PC-3 (cell line): ENCODE measurements around the gene PRAMEF12. TPM values are rescaled to one million over a fixed set of nuclear protein-coding genes. Genes with fewer than 3 reads are reported as not detected.
"Not testable (repeated sequence)": the region's sequence is repeated elsewhere in the genome, so short reads cannot be mapped to it uniquely, and the experiment has no call there.

Experiments
- ATAC-seq: fragments of 200-7000 bp; cut with Tn5 transposase; 2 replicates; pipeline ENCODE4 v1.9.1; 2020; ENCODE audit warnings: mild to moderate bottlenecking, moderate library complexity
- BruUV-seq: library from RNA; stranded (reverse); fragments of 400-500 nt; replicated peaks from 2 replicates; lab custom pipeline; 2021; lab: Mats Ljungman, UMichigan
- CTCF ChIA-PET: fragments of 300-600 bp; sonication (Branson Sonifier 250); formaldehyde crosslinking; loops from one replicate; lab custom pipeline; 2022; ENCODE audit warnings: antibody characterized with exemption; lab: Charles Lee
- POLR2A ChIA-PET: fragments of 300-600 bp; sonication (Branson Sonifier 250); formaldehyde crosslinking; loops from one replicate; lab custom pipeline; 2022; ENCODE audit warnings: antibody characterized with exemption; ENCODE audit not compliant: unreplicated experiment; lab: Charles Lee
- DNase-seq: peaks from one replicate; pipeline ENCODE4 v3.0.0-alpha.2; 2015
- H2AFZ ChIP-seq: fragments of 300-600 bp; sonication (generic); 2 replicates; pipeline ENCODE4 v1.6.0; 2016; ENCODE audit warnings: antibody characterized with exemption, low read length
- H3F3A ChIP-seq: fragments of 300-600 bp; sonication (generic); one replicate; pipeline ENCODE4 v1.6.0; 2017; ENCODE audit warnings: antibody characterized with exemption, low read length, control low read depth, mild to moderate bottlenecking; ENCODE audit not compliant: unreplicated experiment
- H3K27ac ChIP-seq: fragments of 300-600 bp; sonication (generic); 2 replicates; pipeline ENCODE4 v1.5.1; 2016; ENCODE audit warnings: mild to moderate bottlenecking, low read length
- H3K27me3 ChIP-seq: fragments of 300-600 bp; sonication (generic); 2 replicates; pipeline ENCODE4 v1.6.1; 2016; ENCODE audit warnings: low read length, mixed read lengths
- H3K36me3 ChIP-seq: fragments of 300-600 bp; sonication (generic); 2 replicates; pipeline ENCODE4 v1.6.1; 2016; ENCODE audit warnings: low read depth, mixed run types, low read length, mixed read lengths
- H3K4me1 ChIP-seq: fragments of 300-600 bp; sonication (generic); 2 replicates; pipeline ENCODE4 v1.5.1; 2016; ENCODE audit warnings: low read length; ENCODE audit not compliant: insufficient read depth
- H3K4me2 ChIP-seq: fragments of 300-600 bp; sonication (generic); 2 replicates; pipeline ENCODE4 v1.6.0; 2016; ENCODE audit warnings: low read length
- H3K4me3 ChIP-seq: fragments of 300-600 bp; sonication (generic); 2 replicates; pipeline ENCODE4 v1.5.1; 2016; ENCODE audit warnings: mild to moderate bottlenecking, low read length, mixed read lengths
- H3K79me2 ChIP-seq: fragments of 300-600 bp; sonication (generic); 2 replicates; pipeline ENCODE4 v1.6.1; 2017; ENCODE audit warnings: low read length, mixed read lengths
- H3K9ac ChIP-seq: fragments of 300-600 bp; sonication (generic); 2 replicates; pipeline ENCODE4 v1.6.0; 2016; ENCODE audit warnings: mild to moderate bottlenecking, low read length
- H3K9me2 ChIP-seq: fragments of 300-600 bp; sonication (generic); replicated peaks from 2 replicates; pipeline ENCODE4 v1.6.1; 2016; ENCODE audit warnings: mixed run types, low read length, mixed read lengths
- H3K9me3 ChIP-seq: fragments of 300-600 bp; sonication (generic); 2 replicates; pipeline ENCODE4 v1.6.1; 2016; ENCODE audit warnings: low read length, mixed read lengths
- H4K20me1 ChIP-seq: fragments of 300-600 bp; sonication (generic); 2 replicates; pipeline ENCODE4 v1.6.1; 2016; ENCODE audit warnings: low read length, mixed read lengths
- EZH2 ChIP-seq: fragments of 300-600 bp; sonication (generic); IDR thresholded peaks from one replicate; pipeline ENCODE4 v1.6.1; 2017; ENCODE audit warnings: antibody characterized with exemption, mild to moderate bottlenecking, low read length; ENCODE audit not compliant: unreplicated experiment
- EZH2phosphoT487 ChIP-seq: fragments of 300-600 bp; sonication (generic); IDR thresholded peaks from 2 replicates; pipeline ENCODE4 v1.6.1; 2018; ENCODE audit warnings: mild to moderate bottlenecking, antibody characterized with exemption, low read length, borderline replicate concordance
- intact Hi-C: fragments of 100-400 bp; cut with micrococcal nuclease; formaldehyde crosslinking; loops from 2 replicates; pipeline ENCODE4 v1.9.0; 2023
- total RNA-seq: library from RNA; depleted of rRNA; stranded (reverse); fragments of >200 nt; gene quantifications from 2 replicates; pipeline ENCODE4 v1.2.3, GENCODE V29; 2014
- TF ChIP-seq, protein P1 (sequence below): fragments of 300-600 bp; sonication (generic); conservative IDR thresholded peaks from 2 replicates; pipeline ENCODE4 v1.5.1; 2017; ENCODE audit warnings: antibody characterized with exemption, low read depth, mild to moderate bottlenecking, low read length

The PRAMEF12 gene
- total RNA-seq, 1 experiment from 2014 or later = not detected

DNA sequence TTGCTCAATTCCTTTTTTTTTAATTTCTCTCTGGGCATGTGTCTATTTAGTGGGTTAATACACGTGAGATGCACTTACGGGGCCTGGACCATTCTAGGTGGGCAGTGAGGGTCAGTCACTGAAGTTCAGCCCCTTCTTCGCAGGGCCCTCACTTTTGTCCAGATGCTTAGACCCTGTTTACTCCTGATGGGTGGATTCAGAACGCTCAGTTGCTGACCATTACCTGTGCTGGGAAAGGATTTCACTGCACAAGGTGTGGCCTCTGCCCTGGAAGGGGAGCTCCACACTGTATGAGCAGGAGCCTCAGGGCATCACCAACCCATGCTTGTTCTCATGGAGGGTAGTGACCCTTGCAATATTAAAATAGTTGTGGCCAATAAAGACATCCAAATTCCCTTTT lies 4.5 kb downstream of the PRAMEF12 start:
- ChIA-PET CTCF (no interaction called here), POLR2A (no interaction called here)
- Histone ChIP-seq H3K27ac (no peak overlapping the region), H3K9me2 (no peaks in the 10 kb centered on the region), H3K27me3 (peaks cover 68% of the 10 kb centered on the region), H3K4me1 (no peaks in the 10 kb centered on the region), H3K36me3 (no peaks in the 10 kb centered on the region), H3K4me2 (no peak overlapping the region), H3K9me3 (no peaks in the 10 kb centered on the region), H3K9ac (no peak overlapping the region), H4K20me1 (no peaks in the 10 kb centered on the region), H3F3A (no peaks in the 10 kb centered on the region), H3K4me3 (no peak overlapping the region), H3K79me2 (no peaks in the 10 kb centered on the region), H2AFZ (no peak overlapping the region)
- ATAC-seq (no peak), DNase-seq (no peak)
- intact Hi-C loops = no loop called here
- BruUV-seq = no TSS peak
- TF ChIP-seq, protein P1, sequence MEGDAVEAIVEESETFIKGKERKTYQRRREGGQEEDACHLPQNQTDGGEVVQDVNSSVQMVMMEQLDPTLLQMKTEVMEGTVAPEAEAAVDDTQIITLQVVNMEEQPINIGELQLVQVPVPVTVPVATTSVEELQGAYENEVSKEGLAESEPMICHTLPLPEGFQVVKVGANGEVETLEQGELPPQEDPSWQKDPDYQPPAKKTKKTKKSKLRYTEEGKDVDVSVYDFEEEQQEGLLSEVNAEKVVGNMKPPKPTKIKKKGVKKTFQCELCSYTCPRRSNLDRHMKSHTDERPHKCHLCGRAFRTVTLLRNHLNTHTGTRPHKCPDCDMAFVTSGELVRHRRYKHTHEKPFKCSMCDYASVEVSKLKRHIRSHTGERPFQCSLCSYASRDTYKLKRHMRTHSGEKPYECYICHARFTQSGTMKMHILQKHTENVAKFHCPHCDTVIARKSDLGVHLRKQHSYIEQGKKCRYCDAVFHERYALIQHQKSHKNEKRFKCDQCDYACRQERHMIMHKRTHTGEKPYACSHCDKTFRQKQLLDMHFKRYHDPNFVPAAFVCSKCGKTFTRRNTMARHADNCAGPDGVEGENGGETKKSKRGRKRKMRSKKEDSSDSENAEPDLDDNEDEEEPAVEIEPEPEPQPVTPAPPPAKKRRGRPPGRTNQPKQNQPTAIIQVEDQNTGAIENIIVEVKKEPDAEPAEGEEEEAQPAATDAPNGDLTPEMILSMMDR = no peak
- no peak for TF ChIP-seq EZH2phosphoT487
- no peak for TF ChIP-seq EZH2

GRCh38 chr1:12778907-12779306 lies 5.4 kb downstream of the PRAMEF12 start:
- no TSS peak for BruUV-seq
- Histone ChIP-seq H3K9ac (no peak overlapping the region), H2AFZ (no peak overlapping the region), H3K27ac (no peak overlapping the region), H3K9me2 (no peaks in the 10 kb centered on the region), H3K27me3 (peaks cover 60% of the 10 kb centered on the region), H3K79me2 (no peaks in the 10 kb centered on the region), H3F3A (no peaks in the 10 kb centered on the region), H3K36me3 (no peaks in the 10 kb centered on the region), H3K4me3 (no peak overlapping the region), H4K20me1 (no peaks in the 10 kb centered on the region), H3K4me1 (no peaks in the 10 kb centered on the region), H3K9me3 (no peaks in the 10 kb centered on the region), H3K4me2 (no peak overlapping the region)
- no peak for DNase-seq
- intact Hi-C loops = no loop called here
- no peak for TF ChIP-seq EZH2phosphoT487
- TF ChIP-seq EZH2 = no peak
- TF ChIP-seq, protein P1 = no peak
- ChIA-PET CTCF (no interaction called here), POLR2A (no interaction called here)
- no peak for ATAC-seq

GRCh38 chr1:12781488-12781887 lies 8.0 kb downstream of the PRAMEF12 start:
- CTCF ChIA-PET, H3K36me3 ChIP-seq, H3K4me3 ChIP-seq, H4K20me1 ChIP-seq, H3K9me3 ChIP-seq, H3K27ac ChIP-seq, DNase-seq, H3K9me2 ChIP-seq, H2AFZ ChIP-seq, POLR2A ChIA-PET, intact Hi-C loops, H3K79me2 ChIP-seq, H3K4me1 ChIP-seq, H3K4me2 ChIP-seq, H3F3A ChIP-seq, BruUV-seq, H3K9ac ChIP-seq, ATAC-seq: not testable (repeated sequence)
- peaks cover 34% of the 10 kb centered on the region for H3K27me3 ChIP-seq
